K562 (cell line): Measurements from ENCODE around the gene SPATC1L. TPM values are rescaled to one million over a fixed set of nuclear protein-coding genes. Genes with fewer than 3 reads are reported as not detected.

ENCODE experiments used
- ATAC-seq: fragments of 200-7000 bp; cut with Tn5 transposase; 3 replicates; pipeline ENCODE4 v1.9.1; 2020; ENCODE audit warnings: moderate library complexity
- BruUV-seq: library from RNA; stranded (reverse); fragments of 400-500 nt; replicated peaks from 2 replicates; lab custom pipeline; 2021; lab: Mats Ljungman, UMichigan
- CTCF ChIA-PET: fragments of 300-600 bp; formaldehyde crosslinking; extraction: SDS; loops from one replicate; lab custom pipeline; 2021; ENCODE audit warnings: low intra/inter-chr PET ratio; lab: Yijun Ruan, JAX
- POLR2A ChIA-PET: fragments of 300-600, 350-650 bp; sonication (Branson Sonifier 250); formaldehyde crosslinking; extraction: SDS; loops from one replicate; lab custom pipeline; 2021; ENCODE audit warnings: antibody characterized with exemption, inconsistent platforms; lab: Yijun Ruan, JAX
- DNase-seq, 4 experiments: peaks; one replicate each; pipeline versions ENCODE4 v3.0.0 to v3.0.0-alpha.2; 2011 to 2018; ENCODE audit warnings: low spot score in 3 of 4, mixed read lengths in 3 of 4; ENCODE audit errors: extremely low read depth in 1 of 4
- FAIRE-seq: peaks from 2 replicates; lab custom pipeline; 2011; peaks lifted over from hg19 to GRCh38; lab: Jason Lieb, UNC
- H2AFZ ChIP-seq: 2 replicates; pipeline ENCODE4 v1.6.0; 2011; ENCODE audit warnings: low read depth, low read length, control low read depth, inconsistent platforms
- H3K27ac ChIP-seq: fragments of 200-600 bp; 3 replicates; pipeline ENCODE4 v1.8.0; 2011; ENCODE audit warnings: low read depth, mild to moderate bottlenecking, control low read depth, inconsistent platforms, low read length, moderate library complexity, mixed read lengths; ENCODE audit errors: extremely low read depth
- H3K27me3 ChIP-seq, 2 experiments: fragments of 300-600 bp in 1 of 2; 2 replicates in 1 of 2; 3 replicates in 1 of 2; pipeline versions ENCODE4 v1.6.0 to v1.8.0; 2011; ENCODE audit warnings: inconsistent platforms in 2 of 2, low read length in 2 of 2, mild to moderate bottlenecking in 1 of 2, mixed read lengths in 1 of 2, moderate library complexity in 1 of 2; ENCODE audit not compliant: control insufficient read depth in 2 of 2, insufficient read depth in 2 of 2
- H3K36me3 ChIP-seq: fragments of 300-600 bp; 3 replicates; pipeline ENCODE4 v1.8.0; 2011; ENCODE audit warnings: mild to moderate bottlenecking, low read length, inconsistent platforms; ENCODE audit not compliant: control insufficient read depth, insufficient read depth
- H3K4me1 ChIP-seq, 2 experiments: fragments of 200-600 bp in 1 of 2; replicated peaks in 1 of 2; 2 replicates in 1 of 2; 3 replicates in 1 of 2; pipeline versions ENCODE4 v1.5.1 to v1.8.0; 2011; ENCODE audit warnings: inconsistent platforms in 2 of 2, low read length in 2 of 2, mild to moderate bottlenecking in 1 of 2, mixed read lengths in 1 of 2, moderate library complexity in 1 of 2; ENCODE audit not compliant: control insufficient read depth in 2 of 2, insufficient read depth in 2 of 2
- H3K4me2 ChIP-seq: 2 replicates; pipeline ENCODE4 v1.6.1; 2011; ENCODE audit warnings: low read length, control low read depth, inconsistent platforms, mixed read lengths; ENCODE audit not compliant: insufficient read depth
- H3K4me3 ChIP-seq: fragments of 200-600 bp; sonication (generic), shearing (Covaris generic); 2 replicates; pipeline ENCODE4 v1.5.1; 2016; ENCODE audit warnings: control low read depth, inconsistent platforms
- H3K79me2 ChIP-seq: fragments of 200-600 bp; 3 replicates; pipeline ENCODE4 v1.8.0; 2011; ENCODE audit warnings: low read length, inconsistent platforms; ENCODE audit not compliant: control insufficient read depth, insufficient read depth
- H3K9ac ChIP-seq, 2 experiments: 2 replicates each; pipeline versions ENCODE4 v1.6.0 to v1.6.1; 2011; ENCODE audit warnings: low read depth in 2 of 2, low read length in 2 of 2, control low read depth in 1 of 2, inconsistent platforms in 1 of 2, mild to moderate bottlenecking in 1 of 2, mixed read lengths in 1 of 2; ENCODE audit not compliant: insufficient read depth in 1 of 2
- H3K9me1 ChIP-seq: one replicate; pipeline ENCODE4 v1.6.0; 2011; ENCODE audit warnings: inconsistent platforms, mild to moderate bottlenecking, low read length, moderate library complexity; ENCODE audit not compliant: control insufficient read depth, insufficient read depth
- H3K9me3 ChIP-seq: replicated peaks from 2 replicates; pipeline ENCODE4 v1.5.1; 2011; ENCODE audit warnings: low read depth, low read length, inconsistent platforms; ENCODE audit not compliant: control insufficient read depth, insufficient read depth
- H4K20me1 ChIP-seq: replicated peaks from 2 replicates; pipeline ENCODE4 v1.6.1; 2011; ENCODE audit warnings: low read length, inconsistent platforms, mixed read lengths; ENCODE audit not compliant: control insufficient read depth, insufficient read depth
- EGR1 ChIP-seq: fragments of 450-650 bp; conservative IDR thresholded peaks from 2 replicates; pipeline ENCODE4 v1.6.1; 2017; ENCODE audit warnings: mild to moderate bottlenecking
- HDAC1 ChIP-seq, 2 experiments: fragments of 450-650 bp; IDR thresholded peaks; 2 replicates each; pipeline ENCODE4 v1.6.1; 2016 to 2017; ENCODE audit warnings: inconsistent platforms in 1 of 2, mild to moderate bottlenecking in 1 of 2, moderate library complexity in 1 of 2
- JUN ChIP-seq, 2 experiments: sonication (generic) in 1 of 2; formaldehyde crosslinking in 1 of 2; IDR thresholded peaks; 2 replicates each; pipeline versions ENCODE4 v1.6.1 to v1.8.0; 2012 to 2022; ENCODE audit warnings: borderline replicate concordance in 2 of 2, mild to moderate bottlenecking in 2 of 2, improper control_type of control experiment in 1 of 2, low read depth in 1 of 2, low read length in 1 of 2, missing genetic modification reagents in 1 of 2
- MNT ChIP-seq, 2 experiments: fragments of 450-650 bp; conservative IDR thresholded peaks; 2 replicates each; pipeline ENCODE4 v1.6.1; 2017; ENCODE audit warnings: mild to moderate bottlenecking in 2 of 2, moderate library complexity in 2 of 2
- RB1 ChIP-seq: fragments of 450-650 bp; IDR thresholded peaks from 2 replicates; pipeline ENCODE4 v1.6.1; 2017; ENCODE audit warnings: low read depth, mild to moderate bottlenecking
- RFX1 ChIP-seq: fragments of 450-650 bp; IDR thresholded peaks from 2 replicates; pipeline ENCODE4 v1.6.1; 2016; ENCODE audit warnings: mild to moderate bottlenecking, moderate library complexity
- SAP30 ChIP-seq: fragments of 200-600 bp; sonication (generic); IDR thresholded peaks from 2 replicates; pipeline ENCODE4 v1.6.1; 2012; ENCODE audit warnings: borderline replicate concordance, low read depth, mild to moderate bottlenecking, moderate library complexity, low read length, control low read depth, inconsistent platforms; ENCODE audit not compliant: insufficient read depth, poor library complexity, severe bottlenecking
- SIN3A ChIP-seq, 2 experiments: fragments of 150-350 bp in 1 of 2; IDR thresholded peaks; 2 replicates each; pipeline ENCODE4 v1.6.1; 2011 to 2016; ENCODE audit warnings: borderline replicate concordance in 2 of 2, low read depth in 2 of 2, low read length in 2 of 2, mild to moderate bottlenecking in 2 of 2, moderate library complexity in 2 of 2; ENCODE audit not compliant: control insufficient read depth in 1 of 2
- SIX5 ChIP-seq, 2 experiments: IDR thresholded peaks; 2 replicates each; pipeline ENCODE4 v1.6.1; 2011; ENCODE audit warnings: low read length in 2 of 2, borderline replicate concordance in 1 of 2, low read depth in 1 of 2, mild to moderate bottlenecking in 1 of 2, moderate library complexity in 1 of 2; ENCODE audit not compliant: insufficient read depth in 1 of 2
- ZNF592 ChIP-seq: fragments of 450-650 bp; IDR thresholded peaks from 2 replicates; pipeline ENCODE4 v1.6.1; 2017; ENCODE audit warnings: antibody characterized with exemption, mild to moderate bottlenecking
- WGBS: fragments of 100-300 bp; shearing (Covaris generic); methylation state at CpG from one replicate; pipeline ENCODE4 v1.1.6; 2016; ENCODE audit warnings: low coverage, mixed read lengths; ENCODE audit not compliant: insufficient coverage; ENCODE audit errors: missing lambda C conversion rate; 5-methylcytosine and 5-hydroxymethylcytosine counted together
- in situ Hi-C: fragments of 300-500 bp; cut with MboI; formaldehyde crosslinking; loops from 4 replicates; pipeline ENCODE4 v1.15.0; 2018; ENCODE audit warnings: inconsistent platforms, mixed read lengths
- intact Hi-C: fragments of 100-400 bp; cut with micrococcal nuclease; formaldehyde crosslinking; loops from 2 replicates; pipeline ENCODE4 v1.14.2; 2022
- polyA plus RNA-seq, 8 experiments: library from polyadenylated mRNA; depleted of rRNA in 4 of 8; stranded (reverse) in 5 of 8; unstranded in 3 of 8; fragments of >200 nt; fragmentation: Nextera tagmentation in 2 of 8; fragmentation: Illumina TruSeq in 1 of 8; extraction: Ambion mirVana in 2 of 8; extraction: Trizol in 1 of 8; gene quantifications; 2 replicates each; pipeline versions ENCODE4 v1.2.1 to v1.2.3, GENCODE V29; 2011 to 2014; ENCODE audit warnings: inconsistent platforms in 1 of 8, missing spikeins in 1 of 8
- total RNA-seq, 7 experiments: library from RNA; depleted of rRNA in 6 of 7; stranded (reverse); fragments of >200 nt in 6 of 7; fragmentation: Illumina TruSeq in 2 of 7; extraction: Trizol in 2 of 7; gene quantifications; 2 replicates each; pipeline versions ENCODE4 v1.2.1 to v1.2.3, GENCODE V29; 2011 to 2021; ENCODE audit warnings: low replicate concordance in 1 of 7
- TF ChIP-seq, protein P1 (sequence below): sonication (generic); formaldehyde crosslinking; IDR thresholded peaks from 2 replicates; pipeline ENCODE4 v1.5.0; 2020; ENCODE audit warnings: missing genetic modification reagents

SPATC1L gene
- total and polyA plus RNA-seq, 9 of the 15 experiments (the other 6 are each of a cell fraction or from before 2014, with no cell fraction given), result 0.14 to 121 (median 34.0) TPM; not detected in 1

DNA sequence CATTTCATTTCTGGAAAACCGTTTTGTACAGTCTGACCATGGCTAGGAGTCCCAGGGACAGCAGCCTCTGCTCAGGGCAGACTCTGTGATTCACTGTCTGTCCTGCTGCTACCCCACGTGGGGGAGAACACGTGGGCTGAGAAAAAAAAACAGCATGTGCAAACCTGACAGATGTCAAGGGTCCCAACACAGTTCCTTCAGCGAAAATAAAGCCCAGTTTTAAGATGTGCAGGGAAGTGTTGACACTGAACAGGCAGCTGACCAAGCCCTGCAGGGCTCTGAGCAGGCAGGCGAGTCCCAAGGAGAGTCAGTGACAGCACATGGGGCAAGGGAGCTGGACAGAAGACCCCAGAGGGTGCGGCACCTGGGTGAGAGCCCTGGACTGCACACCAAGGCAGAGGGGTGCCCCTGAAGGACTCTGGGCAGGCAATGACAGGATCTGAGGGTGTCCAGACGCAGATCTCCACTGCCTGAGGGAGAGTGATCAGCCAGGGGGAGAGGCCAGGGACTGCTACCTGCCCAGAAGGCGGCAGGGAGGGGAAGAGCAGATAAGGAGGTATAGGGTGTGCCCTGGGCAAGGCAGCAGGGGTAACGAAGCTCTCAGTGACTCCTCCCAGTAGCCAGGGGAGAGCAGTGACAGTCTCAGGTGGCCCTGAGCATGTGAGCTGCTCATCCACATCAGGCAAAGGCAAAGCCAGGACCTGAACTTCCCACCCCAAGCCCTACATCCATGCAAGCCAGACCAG lies 5.1 kb upstream of the SPATC1L start:
- no TSS peak for BruUV-seq
- Histone ChIP-seq H3K9me3 (no peaks in the 10 kb centered on the region), H3K4me1 (peaks cover 41 to 65% of the 10 kb centered on the region in 2 experiments), H3K79me2 (no peaks in the 10 kb centered on the region), H3K36me3 (peaks cover 66% of the 10 kb centered on the region; the same call in 2 of the 3 replicates), H3K9ac (peak overlapping the region; percentile 59 to 83; a peak in 3 of 4 replicates), H3K9me1 (no peaks in the 10 kb centered on the region), H3K4me2 (peak overlapping the region; percentile 73), H3K4me3 (no peak overlapping the region), H3K27ac (peak overlapping the region; percentile 80), H2AFZ (no peak overlapping the region), H4K20me1 (no peaks in the 10 kb centered on the region), H3K27me3 (no peaks in the 10 kb centered on the region)
- ATAC-seq (peak; percentile 14), DNase-seq (peak in 3 of 4 experiments; percentile 58 to 63 (median 61)), FAIRE-seq (no peak)
- ChIA-PET CTCF (no interaction called here), POLR2A (interaction anchor here (0.6 to 1.0 kb wide), 2 partner anchors 33 to 196 kb away, joined by 3 read pairs; no protein-coding TSS in a partner anchor)
- intact Hi-C loops (loop anchor here (2.0 to 5.0 kb wide), 2 partner anchors 37 to 38 kb away; partner anchors contain the start of gene LSS), in situ Hi-C loops (no loop called here)
- WGBS, result 39% methylated on average over 9 of the region's 9 CpGs
- TF ChIP-seq, protein P1, sequence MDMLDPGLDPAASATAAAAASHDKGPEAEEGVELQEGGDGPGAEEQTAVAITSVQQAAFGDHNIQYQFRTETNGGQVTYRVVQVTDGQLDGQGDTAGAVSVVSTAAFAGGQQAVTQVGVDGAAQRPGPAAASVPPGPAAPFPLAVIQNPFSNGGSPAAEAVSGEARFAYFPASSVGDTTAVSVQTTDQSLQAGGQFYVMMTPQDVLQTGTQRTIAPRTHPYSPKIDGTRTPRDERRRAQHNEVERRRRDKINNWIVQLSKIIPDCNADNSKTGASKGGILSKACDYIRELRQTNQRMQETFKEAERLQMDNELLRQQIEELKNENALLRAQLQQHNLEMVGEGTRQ (CRISPR knock-in tag), result peak; percentile 79
- TF ChIP-seq EGR1, result 0 out of 2 replicates have a peak, but pooled peaks have one; percentile 29
- peak in 1 of 2 experiments; percentile 92; a peak in 2 of 4 replicates for TF ChIP-seq HDAC1 (IDR thresholded peaks at IDR 0.05)
- TF ChIP-seq SIN3A (IDR thresholded peaks at IDR 0.05; ENCODE audit: borderline replicate concordance in 2 of 2, control insufficient read depth in 1 of 2, low read depth in 2 of 2, low read length in 2 of 2), result peak; percentile 54 to 97; a peak in 3 of 4 replicates
- peak; percentile 99 for TF ChIP-seq MNT (conservative IDR thresholded peaks at IDR 0.05)
- TF ChIP-seq RFX1, result no peak
- TF ChIP-seq JUN (IDR thresholded peaks at IDR 0.05; ENCODE audit: borderline replicate concordance, low read depth, low read length), result peak; percentile 19; the same call in 1 of the 2 replicates
- no peak for TF ChIP-seq JUN (CRISPR knock-in tag; IDR thresholded peaks at IDR 0.05; ENCODE audit: borderline replicate concordance)
- TF ChIP-seq ZNF592, result 0 out of 2 replicates have a peak, but pooled peaks have one; percentile 17
- 0 out of 2 replicates have a peak, but pooled peaks have one; percentile 39 for TF ChIP-seq RB1
- no peak for TF ChIP-seq SIX5 (IDR thresholded peaks at IDR 0.05; ENCODE audit: borderline replicate concordance in 1 of 2, insufficient read depth in 1 of 2, low read depth in 1 of 2, low read length in 2 of 2)
- TF ChIP-seq SAP30, result peak; percentile 72
